K562 (cell line): ENCODE measurements around the gene PPIL1. TPM values are rescaled to one million over a fixed set of nuclear protein-coding genes. Genes with fewer than 3 reads are reported as not detected.

Experiments
- ARHGAP35 ChIP-seq: fragments of 450-650 bp; IDR thresholded peaks from 2 replicates; pipeline ENCODE4 v1.6.1; 2018; ENCODE audit not compliant: partially characterized antibody
- CHD2 ChIP-seq: IDR thresholded peaks from 2 replicates; pipeline ENCODE4 v1.6.1; 2011; ENCODE audit warnings: low read depth, low read length
- EP300 ChIP-seq: IDR thresholded peaks from 2 replicates; pipeline ENCODE4 v1.6.1; 2012; ENCODE audit warnings: low read length, improper control_type of control experiment
- HSF4 ChIP-seq: fragments of 250-450 bp; sonication (Bioruptor Pico); IDR thresholded peaks from 2 replicates; pipeline ENCODE4 v2.1.2; 2022; ENCODE audit warnings: mild to moderate bottlenecking, moderate library complexity, borderline replicate concordance
- NCOA2 ChIP-seq, 2 experiments: fragments of 450-650 bp; IDR thresholded peaks; 2 replicates each; pipeline ENCODE4 v1.6.1; 2018; ENCODE audit warnings: mild to moderate bottlenecking in 2 of 2, moderate library complexity in 1 of 2; ENCODE audit not compliant: partially characterized antibody in 2 of 2
- NCOR1 ChIP-seq: fragments of 450-650 bp; IDR thresholded peaks from 2 replicates; pipeline ENCODE4 v1.6.1; 2016; ENCODE audit warnings: mild to moderate bottlenecking, moderate library complexity
- PHF21A ChIP-seq: fragments of 450-650 bp; IDR thresholded peaks from 2 replicates; pipeline ENCODE4 v1.6.1; 2017; ENCODE audit warnings: low read depth, borderline replicate concordance
- POU5F1 ChIP-seq: fragments of 150-350 bp; IDR thresholded peaks from 2 replicates; pipeline ENCODE4 v1.6.1; 2014; ENCODE audit warnings: borderline replicate concordance, low read length, low read depth, mild to moderate bottlenecking; ENCODE audit not compliant: partially characterized antibody
- RBM22 ChIP-seq: fragments of 200-400 bp; formaldehyde crosslinking; IDR thresholded peaks from 2 replicates; pipeline ENCODE4 v1.6.1; 2018; ENCODE audit warnings: low read length, low read depth; ENCODE audit not compliant: poor library complexity, severe bottlenecking
- SMAD1 ChIP-seq: fragments of 150-350 bp; IDR thresholded peaks from 2 replicates; pipeline ENCODE4 v1.6.1; 2014; ENCODE audit warnings: low read length, low read depth; ENCODE audit not compliant: partially characterized antibody
- SPI1 ChIP-seq: IDR thresholded peaks from 2 replicates; pipeline ENCODE4 v1.6.1; 2011; ENCODE audit warnings: low read depth, low read length, control low read depth, borderline replicate concordance
- TBL1XR1 ChIP-seq, 2 experiments: IDR thresholded peaks; 2 replicates each; pipeline ENCODE4 v1.6.1; 2012; ENCODE audit warnings: improper control_type of control experiment in 2 of 2, low read length in 2 of 2, mild to moderate bottlenecking in 1 of 2
- ZBED1 ChIP-seq: IDR thresholded peaks from 2 replicates; pipeline ENCODE4 v1.6.1; 2014
- ZNF232 ChIP-seq: sonication (generic); formaldehyde crosslinking; IDR thresholded peaks from 2 replicates; pipeline ENCODE4 v1.8.0; 2022; ENCODE audit warnings: mild to moderate bottlenecking, missing genetic modification reagents
- ZNF274 ChIP-seq: IDR thresholded peaks from 2 replicates; pipeline ENCODE4 v1.6.1; 2011; ENCODE audit warnings: low read depth, mild to moderate bottlenecking, low read length, moderate library complexity, borderline replicate concordance
- ZNF282 ChIP-seq: sonication (generic); formaldehyde crosslinking; IDR thresholded peaks from 2 replicates; pipeline ENCODE4 v1.8.1; 2023; ENCODE audit warnings: missing genetic modification reagents
- ZNF311 ChIP-seq: fragments of 250-450 bp; sonication (Bioruptor Pico); IDR thresholded peaks from 2 replicates; pipeline ENCODE4 v1.4.0; 2020; ENCODE audit warnings: mild to moderate bottlenecking, moderate library complexity
- ZNF316 ChIP-seq: fragments of 450-650 bp; IDR thresholded peaks from 2 replicates; pipeline ENCODE4 v1.6.1; 2016
- ZNF354B ChIP-seq: fragments of 250-450 bp; sonication (Bioruptor Pico); IDR thresholded peaks from 2 replicates; pipeline ENCODE4 v1.4.0; 2020
- polyA plus RNA-seq, 8 experiments: library from polyadenylated mRNA; depleted of rRNA in 4 of 8; stranded (reverse) in 5 of 8; unstranded in 3 of 8; fragments of >200 nt; fragmentation: Nextera tagmentation in 2 of 8; fragmentation: Illumina TruSeq in 1 of 8; extraction: Ambion mirVana in 2 of 8; extraction: Trizol in 1 of 8; gene quantifications; 2 replicates each; pipeline versions ENCODE4 v1.2.1 to v1.2.3, GENCODE V29; 2011 to 2014; ENCODE audit warnings: inconsistent platforms in 1 of 8, missing spikeins in 1 of 8
- total RNA-seq, 7 experiments: library from RNA; depleted of rRNA in 6 of 7; stranded (reverse); fragments of >200 nt in 6 of 7; fragmentation: Illumina TruSeq in 2 of 7; extraction: Trizol in 2 of 7; gene quantifications; 2 replicates each; pipeline versions ENCODE4 v1.2.1 to v1.2.3, GENCODE V29; 2011 to 2021; ENCODE audit warnings: low replicate concordance in 1 of 7
- TF ChIP-seq, protein P1 (sequence below): sonication (generic); formaldehyde crosslinking; IDR thresholded peaks from 2 replicates; pipeline ENCODE4 v1.8.0; 2022; ENCODE audit warnings: missing genetic modification reagents, mild to moderate bottlenecking, borderline replicate concordance
- TF ChIP-seq, protein P2 (sequence below): sonication (generic); formaldehyde crosslinking; IDR thresholded peaks from 2 replicates; pipeline ENCODE4 v1.8.0; 2023; ENCODE audit warnings: missing genetic modification reagents, mild to moderate bottlenecking, borderline replicate concordance
- TF ChIP-seq, protein P3 (sequence below): fragments of 250-450 bp; sonication (Bioruptor Pico); IDR thresholded peaks from 2 replicates; pipeline ENCODE4 v1.4.0; 2020

PPIL1 gene
- total and polyA plus RNA-seq, 9 of the 15 experiments (the other 6 are each of a cell fraction or from before 2014, with no cell fraction given) = 65.8 to 205 (median 130) TPM

DNA sequence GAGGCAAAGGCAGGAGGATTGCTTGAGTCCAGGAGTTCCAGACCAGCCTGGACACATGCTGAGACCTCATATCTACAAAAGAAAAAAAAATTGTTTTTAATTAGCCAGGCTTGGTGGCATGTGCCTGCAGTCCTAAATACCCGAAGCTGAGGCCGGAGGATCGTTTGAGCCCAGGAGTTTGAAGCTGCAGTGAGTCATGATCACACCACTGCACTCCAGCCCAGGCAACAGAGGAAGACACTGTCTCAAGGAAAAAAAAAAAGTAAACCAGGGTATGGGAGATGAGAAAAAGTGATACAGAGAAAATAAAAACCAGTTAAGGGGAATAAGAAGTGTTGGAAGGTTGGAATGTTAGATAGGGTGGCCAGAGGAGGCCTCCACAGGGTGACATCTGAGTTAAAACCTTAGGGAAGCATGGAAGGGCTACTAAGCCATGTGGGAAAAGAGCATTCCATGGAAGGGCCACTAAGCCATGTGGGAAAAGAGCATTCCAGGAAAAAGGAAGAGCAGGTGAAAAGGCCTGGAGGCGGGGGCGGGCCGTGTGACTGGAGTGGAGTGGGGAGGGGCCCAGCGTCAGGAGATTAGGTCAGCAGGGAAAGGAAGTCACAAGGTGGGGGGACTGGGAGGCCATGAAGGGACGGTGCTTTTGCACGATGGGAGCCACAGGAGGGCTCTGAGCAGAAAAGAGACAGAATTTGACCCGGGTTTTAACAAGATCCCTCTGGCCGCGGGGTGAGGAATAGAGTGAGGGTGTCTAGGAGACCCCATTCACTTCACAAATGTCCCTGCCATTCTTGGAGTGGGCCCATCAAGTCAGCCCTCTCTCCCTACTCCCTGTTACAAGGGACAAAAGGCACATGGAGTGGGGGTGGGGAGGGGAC is 53.7 kb downstream of the PPIL1 start (continued):
- TF ChIP-seq, protein P1, sequence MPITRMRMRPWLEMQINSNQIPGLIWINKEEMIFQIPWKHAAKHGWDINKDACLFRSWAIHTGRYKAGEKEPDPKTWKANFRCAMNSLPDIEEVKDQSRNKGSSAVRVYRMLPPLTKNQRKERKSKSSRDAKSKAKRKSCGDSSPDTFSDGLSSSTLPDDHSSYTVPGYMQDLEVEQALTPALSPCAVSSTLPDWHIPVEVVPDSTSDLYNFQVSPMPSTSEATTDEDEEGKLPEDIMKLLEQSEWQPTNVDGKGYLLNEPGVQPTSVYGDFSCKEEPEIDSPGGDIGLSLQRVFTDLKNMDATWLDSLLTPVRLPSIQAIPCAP (CRISPR knock-in tag) = no peak
- TF ChIP-seq ZNF282 (CRISPR knock-in tag) (no peak), PHF21A (no peak; the same call in 1 of the 2 replicates), SPI1 (peak; percentile 56; the same call in 1 of the 2 replicates), ZNF274 (no peak), TBL1XR1 (IDR thresholded peaks at IDR 0.05; ENCODE audit: low read length in 2 of 2) (0 out of 4 replicates have a peak, but pooled peaks of 1 of the 2 experiments have one; percentile 29), NCOR1 (no peak; the same call in 1 of the 2 replicates), CHD2 (no peak), ZNF311 (CRISPR knock-in tag) (no peak), SMAD1 (no peak), HSF4 (CRISPR knock-in tag) (peak; percentile 67; the same call in 1 of the 2 replicates), ZBED1 (no peak), RBM22 (no peak), ZNF316 (no peak), ZNF354B (CRISPR knock-in tag) (no peak), NCOA2 (IDR thresholded peaks at IDR 0.05; ENCODE audit: partially characterized antibody in 2 of 2) (no peak), POU5F1 (no peak), ARHGAP35 (no peak), ZNF232 (no peak), EP300 (peak; percentile 14; the same call in 1 of the 2 replicates)
- TF ChIP-seq, protein P2, sequence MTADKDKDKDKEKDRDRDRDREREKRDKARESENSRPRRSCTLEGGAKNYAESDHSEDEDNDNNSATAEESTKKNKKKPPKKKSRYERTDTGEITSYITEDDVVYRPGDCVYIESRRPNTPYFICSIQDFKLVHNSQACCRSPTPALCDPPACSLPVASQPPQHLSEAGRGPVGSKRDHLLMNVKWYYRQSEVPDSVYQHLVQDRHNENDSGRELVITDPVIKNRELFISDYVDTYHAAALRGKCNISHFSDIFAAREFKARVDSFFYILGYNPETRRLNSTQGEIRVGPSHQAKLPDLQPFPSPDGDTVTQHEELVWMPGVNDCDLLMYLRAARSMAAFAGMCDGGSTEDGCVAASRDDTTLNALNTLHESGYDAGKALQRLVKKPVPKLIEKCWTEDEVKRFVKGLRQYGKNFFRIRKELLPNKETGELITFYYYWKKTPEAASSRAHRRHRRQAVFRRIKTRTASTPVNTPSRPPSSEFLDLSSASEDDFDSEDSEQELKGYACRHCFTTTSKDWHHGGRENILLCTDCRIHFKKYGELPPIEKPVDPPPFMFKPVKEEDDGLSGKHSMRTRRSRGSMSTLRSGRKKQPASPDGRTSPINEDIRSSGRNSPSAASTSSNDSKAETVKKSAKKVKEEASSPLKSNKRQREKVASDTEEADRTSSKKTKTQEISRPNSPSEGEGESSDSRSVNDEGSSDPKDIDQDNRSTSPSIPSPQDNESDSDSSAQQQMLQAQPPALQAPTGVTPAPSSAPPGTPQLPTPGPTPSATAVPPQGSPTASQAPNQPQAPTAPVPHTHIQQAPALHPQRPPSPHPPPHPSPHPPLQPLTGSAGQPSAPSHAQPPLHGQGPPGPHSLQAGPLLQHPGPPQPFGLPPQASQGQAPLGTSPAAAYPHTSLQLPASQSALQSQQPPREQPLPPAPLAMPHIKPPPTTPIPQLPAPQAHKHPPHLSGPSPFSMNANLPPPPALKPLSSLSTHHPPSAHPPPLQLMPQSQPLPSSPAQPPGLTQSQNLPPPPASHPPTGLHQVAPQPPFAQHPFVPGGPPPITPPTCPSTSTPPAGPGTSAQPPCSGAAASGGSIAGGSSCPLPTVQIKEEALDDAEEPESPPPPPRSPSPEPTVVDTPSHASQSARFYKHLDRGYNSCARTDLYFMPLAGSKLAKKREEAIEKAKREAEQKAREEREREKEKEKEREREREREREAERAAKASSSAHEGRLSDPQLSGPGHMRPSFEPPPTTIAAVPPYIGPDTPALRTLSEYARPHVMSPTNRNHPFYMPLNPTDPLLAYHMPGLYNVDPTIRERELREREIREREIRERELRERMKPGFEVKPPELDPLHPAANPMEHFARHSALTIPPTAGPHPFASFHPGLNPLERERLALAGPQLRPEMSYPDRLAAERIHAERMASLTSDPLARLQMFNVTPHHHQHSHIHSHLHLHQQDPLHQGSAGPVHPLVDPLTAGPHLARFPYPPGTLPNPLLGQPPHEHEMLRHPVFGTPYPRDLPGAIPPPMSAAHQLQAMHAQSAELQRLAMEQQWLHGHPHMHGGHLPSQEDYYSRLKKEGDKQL = no peak
- TF ChIP-seq, protein P3, sequence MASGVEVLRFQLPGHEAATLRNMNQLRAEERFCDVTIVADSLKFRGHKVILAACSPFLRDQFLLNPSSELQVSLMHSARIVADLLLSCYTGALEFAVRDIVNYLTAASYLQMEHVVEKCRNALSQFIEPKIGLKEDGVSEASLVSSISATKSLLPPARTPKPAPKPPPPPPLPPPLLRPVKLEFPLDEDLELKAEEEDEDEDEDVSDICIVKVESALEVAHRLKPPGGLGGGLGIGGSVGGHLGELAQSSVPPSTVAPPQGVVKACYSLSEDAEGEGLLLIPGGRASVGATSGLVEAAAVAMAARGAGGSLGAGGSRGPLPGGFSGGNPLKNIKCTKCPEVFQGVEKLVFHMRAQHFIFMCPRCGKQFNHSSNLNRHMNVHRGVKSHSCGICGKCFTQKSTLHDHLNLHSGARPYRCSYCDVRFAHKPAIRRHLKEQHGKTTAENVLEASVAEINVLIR (CRISPR knock-in tag) = no peak
